PFSK-1 (cell line): ENCODE results near the gene IER3.
A peak's percentile ranks its signal among the peaks of the same experiment; 100 is the strongest.

ENCODE experiments used
- REST ChIP-seq, 2 experiments: IDR thresholded peaks; 2 replicates each; pipeline versions ENCODE4 v1.6.1 to v1.8.0; 2011 to 2012; ENCODE audit warnings: low read depth in 2 of 2, low read length in 2 of 2, control low read depth in 1 of 2, inconsistent platforms in 1 of 2, mild to moderate bottlenecking in 1 of 2, moderate library complexity in 1 of 2; ENCODE audit not compliant: insufficient read depth in 1 of 2
- TAF1 ChIP-seq: IDR thresholded peaks from 2 replicates; pipeline ENCODE4 v1.6.1; 2012; ENCODE audit warnings: low read length, control low read depth, borderline replicate concordance; ENCODE audit not compliant: insufficient read depth

GRCh38 chr6:30763618-30764489 is 19.5 kb upstream of the IER3 start:
- TF ChIP-seq REST (IDR thresholded peaks at IDR 0.05; ENCODE audit: insufficient read depth in 1 of 2, low read depth in 2 of 2, low read length in 2 of 2), result peak in 1 of 2 experiments; percentile 60; a peak in 1 of 4 replicates
- TF ChIP-seq TAF1, result peak; percentile 16; the same call in 1 of the 2 replicates
